Heart right ventricle (tissue), 16 donors: ENCODE results near the gene SECTM1. TPM values are rescaled to one million over a fixed set of nuclear protein-coding genes. Genes with fewer than 3 reads are reported as not detected.

Experiments
- ATAC-seq, 8 donors: fragments of 200-7000 bp; cut with Tn5 transposase; one replicate each; pipeline ENCODE4 v1.9.1; 2020; ENCODE audit warnings: mild to moderate bottlenecking in 8 of 8, moderate library complexity in 8 of 8, moderate number of reproducible peaks in 1 of 8
- DNase-seq, 2 donors: peaks; one replicate each; pipeline ENCODE4 v3.0.0-alpha.2; 2020
- H3K27ac ChIP-seq, 10 donors: fragments of 200-600 bp; sonication (generic) in 2 of 10; one replicate each; pipeline versions ENCODE4 v1.5.0 to v1.8.0; 2020 to 2022; ENCODE audit warnings: mild to moderate bottlenecking in 3 of 10
- H3K27me3 ChIP-seq, 7 donors: fragments of 200-600 bp; one replicate each; pipeline ENCODE4 v1.8.0; 2021 to 2022; ENCODE audit warnings: mild to moderate bottlenecking in 2 of 7
- H3K36me3 ChIP-seq, 9 donors: fragments of 200-600 bp; sonication (generic) in 1 of 9; one replicate each; pipeline versions ENCODE4 v1.5.0 to v1.8.0; 2020 to 2022; ENCODE audit warnings: mild to moderate bottlenecking in 2 of 9
- H3K4me1 ChIP-seq, 9 donors: fragments of 200-600 bp; sonication (generic) in 1 of 9; one replicate each; pipeline versions ENCODE4 v1.5.0 to v1.8.0; 2020 to 2022; ENCODE audit warnings: mild to moderate bottlenecking in 4 of 9
- H3K4me3 ChIP-seq, 10 donors: fragments of 200-600 bp; sonication (generic) in 2 of 10; one replicate each; pipeline versions ENCODE4 v1.5.0 to v1.8.0; 2020 to 2022; ENCODE audit warnings: mild to moderate bottlenecking in 7 of 10, moderate library complexity in 2 of 10
- H3K9me3 ChIP-seq, 11 donors: fragments of 200-600 bp in 10 of 11; sonication (generic) in 2 of 11; one replicate each; pipeline versions ENCODE4 v1.5.0 to v1.8.0; 2013 to 2022; ENCODE audit warnings: mild to moderate bottlenecking in 2 of 11, control low read depth in 1 of 11, moderate library complexity in 1 of 11
- CTCF ChIP-seq, 9 donors: fragments of 200-600 bp; sonication (generic) in 2 of 9; IDR thresholded peaks; one replicate each; pipeline versions ENCODE4 v1.5.0 to v1.8.0; 2021 to 2022; ENCODE audit warnings: antibody characterized with exemption in 9 of 9, mild to moderate bottlenecking in 5 of 9, moderate library complexity in 1 of 9
- WGBS, 2 donors: extraction: QIAGEN DNeasy Blood & Tissue Kit; methylation state at CpG; one replicate each; pipeline ENCODE4 v1.1.7; 2013; ENCODE audit warnings: inconsistent platforms in 1 of 2; 5-methylcytosine and 5-hydroxymethylcytosine counted together
- intact Hi-C, 10 donors: fragments of 100-400 bp; cut with DNase I; formaldehyde crosslinking; loops; one replicate each; pipeline versions ENCODE4 v1.11.1 to v1.14.2; 2022
- polyA plus RNA-seq, 2 donors: library from polyadenylated mRNA; stranded (reverse); fragments of 200-250 nt; gene quantifications; one replicate each; pipeline ENCODE4 v1.2.3, GENCODE V29; 2013
- total RNA-seq, 10 donors: library from RNA; stranded (reverse); fragmentation: NEBNext Ultra II Directional in 3 of 10; extraction: Animal tissue kit (Norgen Biotek cat#: 25700) in 3 of 10; gene quantifications; one replicate each; pipeline versions ENCODE4 v1.2.1 to v1.2.4, GENCODE V29; 2021 to 2023
- donor health status: Arrhythmogenic right ventricular cardiomyopathy.
- donor health status: ischemic (EF 13 %, LVEDD 7.1; RV severe dilation, severe dysfunction).
- donor health status: healthy with polysubstance abuse.
- donor health status: DM: no; HTN: yes; CAD: no.
- donor health status: DM: no; HTN: no; CAD: no.
- donor health status: ischemic (EF 25% LVEDD 6.9; RV normal size, moderate dysfunction).
- donor health status: ischemic (EF 25% LVEDD 5.7; RV mildly dilated, moderate dysfunction).
- donor health status: healthy.
- donor health status: DM: yes; HTN: yes; CAD: no.
- donor health status: Ischemic cardiomyopathy.
- donor health status: ischemic (EF 35%, LVEDD 5.7; RV mildly dilated, moderate dysfunction).
- donor health status: nonischemic (EF 11% LVEDD 7.7; RV severe dilation, severe dysfunction).
- donor health status: DM: yes; HTN: yes; CAD: no.
- donor health status: PGD.
- donor health status: ischemic (EF 29% LVEDD 5.4; RV normal size, mild dysfunction).
- donor health status: nonischemic (EF 23%, LVEDD 6.1; RV moderate dilation, normal function).

Gene SECTM1
- total and polyA plus RNA-seq, 12 donors = 1.7 to 29.9 (median 3.6) TPM

- intact Hi-C loops = no loop called here
- peaks cover 13 to 87% (median 80%) of the 10 kb centered on the region in 7 donors for H3K27me3 ChIP-seq
- 78 to 84% methylated on average over 16 of the region's 16 CpGs for WGBS, 2 donors
- ATAC-seq (peak in 1 of 8 donors; percentile 7), DNase-seq (no peak)
- H3K4me1 ChIP-seq = peaks cover 0 to 17% (median 15%) of the 10 kb centered on the region in 9 donors
- no peaks in the 10 kb centered on the region for H3K9me3 ChIP-seq
- no peak overlapping the region for H3K4me3 ChIP-seq
- no peak overlapping the region for H3K27ac ChIP-seq
- no peaks in the 10 kb centered on the region for H3K36me3 ChIP-seq
- TF ChIP-seq CTCF (IDR thresholded peaks at IDR 0.05) = no peak
Observed at GRCh38 chr17:82376042-82376730, 42.6 kb upstream of the SECTM1 start.

- no peak for DNase-seq
- Histone ChIP-seq H3K27ac (no peak overlapping the region), H3K9me3 (no peaks in the 10 kb centered on the region), H3K36me3 (no peaks in the 10 kb centered on the region), H3K27me3 (peaks cover 13 to 91% (median 86%) of the 10 kb centered on the region in 7 donors), H3K4me3 (no peak overlapping the region), H3K4me1 (peaks cover 0 to 23% (median 22%) of the 10 kb centered on the region in 9 donors)
- intact Hi-C loops = no loop called here
- 51 to 52% methylated on average over 42 to 46 of the region's 46 CpGs for WGBS, 2 donors
- peak in 1 of 8 donors; percentile 23 for ATAC-seq
- TF ChIP-seq CTCF (IDR thresholded peaks at IDR 0.05) = no peak
Observed at GRCh38 chr17:82375359-82376041, 41.9 kb upstream of the SECTM1 start.

DNA sequence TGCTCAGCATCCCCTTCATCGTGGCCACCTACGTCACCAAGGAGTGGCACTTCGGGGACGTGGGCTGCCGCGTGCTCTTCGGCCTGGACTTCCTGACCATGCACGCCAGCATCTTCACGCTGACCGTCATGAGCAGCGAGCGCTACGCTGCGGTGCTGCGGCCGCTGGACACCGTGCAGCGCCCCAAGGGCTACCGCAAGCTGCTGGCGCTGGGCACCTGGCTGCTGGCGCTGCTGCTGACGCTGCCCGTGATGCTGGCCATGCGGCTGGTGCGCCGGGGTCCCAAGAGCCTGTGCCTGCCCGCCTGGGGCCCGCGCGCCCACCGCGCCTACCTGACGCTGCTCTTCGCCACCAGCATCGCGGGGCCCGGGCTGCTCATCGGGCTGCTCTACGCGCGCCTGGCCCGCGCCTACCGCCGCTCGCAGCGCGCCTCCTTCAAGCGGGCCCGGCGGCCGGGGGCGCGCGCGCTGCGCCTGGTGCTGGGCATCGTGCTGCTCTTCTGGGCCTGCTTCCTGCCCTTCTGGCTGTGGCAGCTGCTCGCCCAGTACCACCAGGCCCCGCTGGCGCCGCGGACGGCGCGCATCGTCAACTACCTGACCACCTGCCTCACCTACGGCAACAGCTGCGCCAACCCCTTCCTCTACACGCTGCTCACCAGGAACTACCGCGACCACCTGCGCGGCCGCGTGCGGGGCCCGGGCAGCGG, 41.2 kb upstream of the SECTM1 start:
- no peaks in the 10 kb centered on the region for H3K36me3 ChIP-seq
- no peak for ATAC-seq
- DNase-seq = no peak
- intact Hi-C loops = no loop called here
- 35 to 36% methylated on average over 71 to 79 of the region's 79 CpGs for WGBS, 2 donors
- H3K4me1 ChIP-seq = peaks cover 0 to 29% (median 23%) of the 10 kb centered on the region in 9 donors
- TF ChIP-seq CTCF (IDR thresholded peaks at IDR 0.05) = no peak
- peaks cover 13 to 93% (median 90%) of the 10 kb centered on the region in 7 donors for H3K27me3 ChIP-seq
- H3K27ac ChIP-seq = no peak overlapping the region
- no peaks in the 10 kb centered on the region for H3K9me3 ChIP-seq
- no peak overlapping the region for H3K4me3 ChIP-seq
